Endothelial cell of umbilical vein (primary cell): ENCODE results near the gene EIF5AL1. TPM values are rescaled to one million over a fixed set of nuclear protein-coding genes. Genes with fewer than 3 reads are reported as not detected.

Source experiments
- BruUV-seq: library from RNA; stranded (reverse); fragments of 400-500 nt; replicated peaks from 2 replicates; lab custom pipeline; 2021; lab: Mats Ljungman, UMichigan
- CTCF ChIA-PET: fragments of 300-600, 350-600 bp; sonication (Branson Sonifier 250); formaldehyde crosslinking; loops from one replicate; lab custom pipeline; 2021; ENCODE audit warnings: antibody characterized with exemption, inconsistent platforms; lab: Charles Lee
- POLR2A ChIA-PET: fragments of 300-600, 350-600 bp; sonication (Branson Sonifier 250); formaldehyde crosslinking; loops from one replicate; lab custom pipeline; 2021; ENCODE audit warnings: antibody characterized with exemption, inconsistent platforms; lab: Charles Lee
- DNase-seq: peaks from one replicate; pipeline ENCODE4 v3.0.0-alpha.2; 2011; ENCODE audit warnings: low read depth, low spot score
- FAIRE-seq: peaks from 2 replicates; lab custom pipeline; 2011; peaks lifted over from hg19 to GRCh38; lab: Jason Lieb, UNC
- H2AFZ ChIP-seq: 2 replicates; pipeline ENCODE4 v1.6.0; 2012; ENCODE audit warnings: low read depth, low read length, control low read depth, inconsistent platforms
- H3K27ac ChIP-seq: 2 replicates; pipeline ENCODE4 v1.5.1; 2011; ENCODE audit warnings: low read depth, mild to moderate bottlenecking, control low read depth, low read length, moderate library complexity; ENCODE audit not compliant: insufficient read depth
- H3K27me3 ChIP-seq, 2 experiments: 2 replicates each; pipeline versions ENCODE4 v1.6.0 to v1.6.1; 2011; ENCODE audit warnings: low read length in 2 of 2, mixed read lengths in 1 of 2; ENCODE audit not compliant: control insufficient read depth in 2 of 2, insufficient read depth in 2 of 2
- H3K36me3 ChIP-seq, 2 experiments: 2 replicates in 1 of 2; 3 replicates in 1 of 2; pipeline ENCODE4 v1.5.1; 2011; ENCODE audit warnings: low read length in 2 of 2, mild to moderate bottlenecking in 1 of 2, moderate library complexity in 1 of 2; ENCODE audit not compliant: control insufficient read depth in 2 of 2, insufficient read depth in 2 of 2; ENCODE audit errors: extremely low read depth in 1 of 2
- H3K4me1 ChIP-seq: 3 replicates; pipeline ENCODE4 v1.5.1; 2011; ENCODE audit warnings: mild to moderate bottlenecking, low read length; ENCODE audit not compliant: control insufficient read depth, insufficient read depth; ENCODE audit errors: extremely low read depth
- H3K4me2 ChIP-seq: 2 replicates; pipeline ENCODE4 v1.6.1; 2011; ENCODE audit warnings: low read length, control low read depth, mixed read lengths; ENCODE audit not compliant: insufficient read depth
- H3K4me3 ChIP-seq, 3 experiments: fragments of 200-600 bp in 1 of 3; sonication (generic), shearing (Covaris generic) in 1 of 3; replicated peaks in 1 of 3; 2 replicates each; pipeline ENCODE4 v1.5.1; 2011 to 2016; ENCODE audit warnings: control low read depth in 3 of 3, low read length in 3 of 3, mild to moderate bottlenecking in 2 of 3, inconsistent platforms in 1 of 3, low read depth in 1 of 3, moderate library complexity in 1 of 3; ENCODE audit not compliant: insufficient read depth in 1 of 3
- H3K79me2 ChIP-seq: 2 replicates; pipeline ENCODE4 v1.6.0; 2012; ENCODE audit warnings: low read length, inconsistent platforms; ENCODE audit not compliant: control insufficient read depth, insufficient read depth
- H3K9ac ChIP-seq: replicated peaks from 2 replicates; pipeline ENCODE3; 2011; ENCODE audit warnings: low read length, control low read depth; ENCODE audit not compliant: insufficient read depth; ENCODE audit errors: extremely low read depth
- H3K9me1 ChIP-seq: replicated peaks from 3 replicates; pipeline ENCODE4 v1.6.0; 2011; ENCODE audit warnings: mild to moderate bottlenecking, low read length; ENCODE audit not compliant: control insufficient read depth, insufficient read depth; ENCODE audit errors: extremely low read depth
- H3K9me3 ChIP-seq: replicated peaks from 2 replicates; pipeline ENCODE4 v1.5.1; 2012; ENCODE audit warnings: low read length, inconsistent platforms; ENCODE audit not compliant: control insufficient read depth, insufficient read depth
- H4K20me1 ChIP-seq: replicated peaks from 2 replicates; pipeline ENCODE3; 2011; ENCODE audit warnings: mild to moderate bottlenecking, low read length; ENCODE audit not compliant: control insufficient read depth, insufficient read depth; ENCODE audit errors: extremely low read depth
- CTCF ChIP-seq, 2 donors: IDR thresholded peaks; 1 replicate in 1 of 2; 2 replicates in 1 of 2; pipeline ENCODE4 v1.5.1; 2011; ENCODE audit warnings: low read length in 2 of 2, mild to moderate bottlenecking in 2 of 2, moderate library complexity in 2 of 2, control low read depth in 1 of 2, inconsistent platforms in 1 of 2, low read depth in 1 of 2; ENCODE audit not compliant: insufficient read depth in 1 of 2; ENCODE audit errors: extremely low read depth in 1 of 2
- EZH2 ChIP-seq: IDR thresholded peaks from 2 replicates; pipeline ENCODE4 v1.6.1; 2012; ENCODE audit warnings: borderline replicate concordance, low read depth, mild to moderate bottlenecking, moderate library complexity, low read length, inconsistent platforms; ENCODE audit not compliant: severe bottlenecking
- FOS ChIP-seq: IDR thresholded peaks from 2 replicates; pipeline ENCODE4 v1.6.1; 2011; ENCODE audit warnings: mild to moderate bottlenecking, low read length, moderate library complexity, borderline replicate concordance; ENCODE audit not compliant: insufficient read depth
- GATA2 ChIP-seq: IDR thresholded peaks from 2 replicates; pipeline ENCODE4 v1.7.0; 2011; ENCODE audit warnings: low read depth, mild to moderate bottlenecking, moderate library complexity, mixed read lengths, low read length; ENCODE audit not compliant: insufficient read length, insufficient read depth
- JUN ChIP-seq: IDR thresholded peaks from 2 replicates; pipeline ENCODE4 v1.6.1; 2011; ENCODE audit warnings: borderline replicate concordance, low read depth; ENCODE audit not compliant: insufficient read length, insufficient read depth
- MAX ChIP-seq: IDR thresholded peaks from 2 replicates; pipeline ENCODE4 v1.6.1; 2011; ENCODE audit not compliant: insufficient read depth, insufficient read length
- MYC ChIP-seq: IDR thresholded peaks from one replicate; pipeline ENCODE4 v1.6.1; 2011; ENCODE audit warnings: mild to moderate bottlenecking, low read depth, low read length
- POLR2A ChIP-seq: IDR thresholded peaks from 2 replicates; pipeline ENCODE4 v1.6.1; 2012; ENCODE audit warnings: low read depth, mild to moderate bottlenecking, control low read depth, low read length
- POLR2AphosphoS5 ChIP-seq: IDR thresholded peaks from 2 replicates; pipeline ENCODE4 v1.6.1; 2012; ENCODE audit warnings: low read depth, mild to moderate bottlenecking, control low read depth, low read length, moderate library complexity; ENCODE audit not compliant: insufficient read depth
- dilution Hi-C: fragments of 300-500 bp; cut with MboI; formaldehyde crosslinking; loops from one replicate; pipeline ENCODE4 v1.15.0; 2019; ENCODE audit warnings: low sequenced_read_pairs; ENCODE audit not compliant: extremely low pct_ligation_motif_present
- intact Hi-C: fragments of 100-400 bp; cut with micrococcal nuclease; formaldehyde crosslinking; loops from one replicate; pipeline ENCODE4 v1.10.0; 2022
- polyA plus RNA-seq, 4 experiments: library from polyadenylated mRNA; depleted of rRNA in 3 of 4; stranded (reverse) in 3 of 4; unstranded in 1 of 4; fragments of >200 nt; gene quantifications; 2 replicates each; pipeline versions ENCODE4 v1.2.1 to v1.2.3, GENCODE V29; 2011 to 2012; ENCODE audit warnings: missing spikeins in 1 of 4
- total RNA-seq: library from RNA; stranded (reverse); gene quantifications from 2 replicates; pipeline ENCODE4 v1.2.3, GENCODE V29; 2021

EIF5AL1 gene
- total and polyA plus RNA-seq, 2 donors (not counting 3 experiments of a cell fraction or from before 2014, with no cell fraction given) = 0.29 to 1.0 TPM

- POLR2A ChIA-PET = no interaction called here
- H2AFZ ChIP-seq = no peak overlapping the region
Observed at GRCh38 chr10:79482741-79483140, 29.6 kb upstream of the EIF5AL1 start.

More at GRCh38 chr10:79482741-79483140, 29.6 kb upstream of the EIF5AL1 start:
- H3K27ac ChIP-seq = no peak overlapping the region
- no TSS peak for BruUV-seq
- H3K79me2 ChIP-seq = no peaks in the 10 kb centered on the region
- no peaks in the 10 kb centered on the region for H3K9me3 ChIP-seq
- dilution Hi-C loops (no loop called here), intact Hi-C loops (no loop called here)
- TF ChIP-seq CTCF (IDR thresholded peaks at IDR 0.05; ENCODE audit: extremely low read depth in 1 of 2, insufficient read depth in 1 of 2, low read depth in 1 of 2, low read length in 2 of 2) = no peak
- no peak for TF ChIP-seq MYC
- no peak for TF ChIP-seq POLR2AphosphoS5
- no peak for TF ChIP-seq FOS
- TF ChIP-seq GATA2 = no peak
- no peak for TF ChIP-seq EZH2
- TF ChIP-seq POLR2A = no peak
- TF ChIP-seq JUN = no peak
- no peak for TF ChIP-seq MAX
- DNase-seq = no peak
- no peak overlapping the region for H3K9ac ChIP-seq
- no peaks in the 10 kb centered on the region for H3K4me1 ChIP-seq
- no peak for FAIRE-seq
- H3K27me3 ChIP-seq = peaks cover 3 to 8% of the 10 kb centered on the region in 2 experiments
- no peak overlapping the region for H3K4me3 ChIP-seq
- H4K20me1 ChIP-seq = no peaks in the 10 kb centered on the region
- CTCF ChIA-PET = interaction anchor here (3.8 to 4.9 kb wide), 2 partner anchors 15 to 108 kb away, joined by 20 to 26 read pairs; no protein-coding TSS in a partner anchor
- H3K36me3 ChIP-seq = no peaks in the 10 kb centered on the region
- no peak overlapping the region for H3K4me2 ChIP-seq
- H3K9me1 ChIP-seq = no peaks in the 10 kb centered on the region
